Measurements from ENCODE around the gene TMEM154.

GRCh38 chr4:152579107-152579764 lies 100.6 kb downstream of the TMEM154 start:
- TF ChIP-seq CTCF (IDR thresholded peaks at IDR 0.05; ENCODE audit: poor library complexity) (no peak), EZH2 (IDR thresholded peaks at IDR 0.05; ENCODE audit: borderline replicate concordance) (no peak)

All from hepatocyte (in vitro differentiated cells).